Gastroesophageal sphincter (tissue), 4 donors: ENCODE results near the gene DAPK1. TPM values are rescaled to one million over a fixed set of nuclear protein-coding genes. Genes with fewer than 3 reads are reported as not detected.

ENCODE experiments used
- ATAC-seq: fragments of 150-250 bp; one replicate; pipeline ENCODE4 v1.9.1; 2016; ENCODE audit warnings: mild to moderate bottlenecking, moderate library complexity
- H3K27ac ChIP-seq, 4 donors: fragments of 200-600 bp; sonication (generic) in 3 of 4; 1 replicate in 3 of 4; 2 replicates in 1 of 4; pipeline ENCODE4 v1.5.1; 2016 to 2019
- H3K27me3 ChIP-seq: fragments of 200-600 bp; sonication (generic); one replicate; pipeline ENCODE4 v1.5.1; 2019
- H3K36me3 ChIP-seq, 2 donors: fragments of 200-600 bp; sonication (generic); one replicate each; pipeline ENCODE4 v1.5.1; 2019; ENCODE audit warnings: control low read depth in 1 of 2
- H3K4me1 ChIP-seq, 3 donors: fragments of 200-600 bp; sonication (generic); 1 replicate in 2 of 3; 2 replicates in 1 of 3; pipeline ENCODE4 v1.5.1; 2016 to 2019; ENCODE audit warnings: control low read depth in 2 of 3
- H3K4me3 ChIP-seq, 2 donors: fragments of 200-600 bp; sonication (generic); one replicate each; pipeline ENCODE4 v1.5.1; 2019; ENCODE audit warnings: mild to moderate bottlenecking in 1 of 2, moderate library complexity in 1 of 2
- H3K9me3 ChIP-seq, 3 donors: fragments of 200-600 bp; sonication (generic); one replicate each; pipeline ENCODE4 v1.5.1; 2017 to 2019; ENCODE audit warnings: control low read depth in 2 of 3
- EP300 ChIP-seq: sonication (generic); formaldehyde crosslinking; IDR thresholded peaks from one replicate; pipeline ENCODE4 v1.6.1; 2017; ENCODE audit warnings: antibody characterized with exemption, mild to moderate bottlenecking
- POLR2A ChIP-seq, 2 donors: fragments of 450-650 bp; IDR thresholded peaks; one replicate each; pipeline ENCODE4 v1.6.1; 2017; ENCODE audit warnings: antibody characterized with exemption in 2 of 2, mild to moderate bottlenecking in 2 of 2, moderate library complexity in 1 of 2
- POLR2AphosphoS5 ChIP-seq: sonication (generic); formaldehyde crosslinking; IDR thresholded peaks from one replicate; pipeline ENCODE4 v1.6.1; 2017; ENCODE audit warnings: antibody characterized with exemption
- WGBS, 2 donors: methylation state at CpG; one replicate each; pipeline ENCODE4 v1.1.5; 2018; ENCODE audit warnings: low coverage in 1 of 2; 5-methylcytosine and 5-hydroxymethylcytosine counted together
- total RNA-seq, 4 donors: library from RNA; depleted of rRNA; stranded (reverse); fragments of >200 nt; gene quantifications; one replicate each; pipeline ENCODE4 v1.1.0, GENCODE V29; 2016
- TF ChIP-seq, protein P1 (sequence below), 4 experiments: fragments of 200-600 bp in 2 of 4; fragments of 450-650 bp in 2 of 4; sonication (generic) in 1 of 4; IDR thresholded peaks; one replicate each; pipeline ENCODE4 v1.5.1; 2017 to 2019; ENCODE audit warnings: antibody characterized with exemption in 4 of 4, mild to moderate bottlenecking in 2 of 4, moderate library complexity in 2 of 4

Gene DAPK1
- total RNA-seq, 4 donors from 2014 or later: 52.3 to 119 (median 75.3) TPM

DNA sequence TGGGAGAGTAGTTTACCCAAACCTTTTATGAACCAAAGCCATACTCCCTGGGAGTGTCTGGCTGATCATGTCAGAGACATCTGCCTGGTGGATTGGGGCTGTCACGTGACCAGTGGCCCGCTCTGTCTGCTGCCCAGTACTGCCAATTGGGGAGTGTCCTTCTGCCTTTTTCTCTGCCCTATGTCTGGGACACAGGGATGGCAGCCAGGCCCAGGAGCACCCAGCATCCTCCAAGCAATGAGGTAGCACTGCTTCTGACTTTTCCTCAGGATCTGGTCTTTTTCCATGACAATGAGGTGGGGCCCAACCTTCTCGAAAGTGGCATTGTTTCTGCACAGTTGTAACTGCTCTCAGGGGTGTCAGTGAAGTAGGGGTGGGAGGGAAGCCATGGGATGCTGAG, 21.8 kb downstream of the DAPK1 start:
- no peak for ATAC-seq
- H3K36me3 ChIP-seq: no peaks in the 10 kb centered on the region
- WGBS, 2 donors: 0 to 20% methylated on average over 1 of the region's 3 CpGs
- TF ChIP-seq, protein P1, sequence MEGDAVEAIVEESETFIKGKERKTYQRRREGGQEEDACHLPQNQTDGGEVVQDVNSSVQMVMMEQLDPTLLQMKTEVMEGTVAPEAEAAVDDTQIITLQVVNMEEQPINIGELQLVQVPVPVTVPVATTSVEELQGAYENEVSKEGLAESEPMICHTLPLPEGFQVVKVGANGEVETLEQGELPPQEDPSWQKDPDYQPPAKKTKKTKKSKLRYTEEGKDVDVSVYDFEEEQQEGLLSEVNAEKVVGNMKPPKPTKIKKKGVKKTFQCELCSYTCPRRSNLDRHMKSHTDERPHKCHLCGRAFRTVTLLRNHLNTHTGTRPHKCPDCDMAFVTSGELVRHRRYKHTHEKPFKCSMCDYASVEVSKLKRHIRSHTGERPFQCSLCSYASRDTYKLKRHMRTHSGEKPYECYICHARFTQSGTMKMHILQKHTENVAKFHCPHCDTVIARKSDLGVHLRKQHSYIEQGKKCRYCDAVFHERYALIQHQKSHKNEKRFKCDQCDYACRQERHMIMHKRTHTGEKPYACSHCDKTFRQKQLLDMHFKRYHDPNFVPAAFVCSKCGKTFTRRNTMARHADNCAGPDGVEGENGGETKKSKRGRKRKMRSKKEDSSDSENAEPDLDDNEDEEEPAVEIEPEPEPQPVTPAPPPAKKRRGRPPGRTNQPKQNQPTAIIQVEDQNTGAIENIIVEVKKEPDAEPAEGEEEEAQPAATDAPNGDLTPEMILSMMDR (IDR thresholded peaks at IDR 0.05): no peak
- no peak for TF ChIP-seq POLR2A (IDR thresholded peaks at IDR 0.05)
- no peak for TF ChIP-seq EP300
- no peak for TF ChIP-seq POLR2AphosphoS5
- H3K4me3 ChIP-seq: no peak overlapping the region
- no peaks in the 10 kb centered on the region for H3K27me3 ChIP-seq
- no peaks in the 10 kb centered on the region for H3K9me3 ChIP-seq
- peak overlapping the region in 3 of 4 donors; percentile 70 to 71 (median 70) for H3K27ac ChIP-seq
- peaks cover 0 to 70% (median 12%) of the 10 kb centered on the region in 3 donors for H3K4me1 ChIP-seq

DNA sequence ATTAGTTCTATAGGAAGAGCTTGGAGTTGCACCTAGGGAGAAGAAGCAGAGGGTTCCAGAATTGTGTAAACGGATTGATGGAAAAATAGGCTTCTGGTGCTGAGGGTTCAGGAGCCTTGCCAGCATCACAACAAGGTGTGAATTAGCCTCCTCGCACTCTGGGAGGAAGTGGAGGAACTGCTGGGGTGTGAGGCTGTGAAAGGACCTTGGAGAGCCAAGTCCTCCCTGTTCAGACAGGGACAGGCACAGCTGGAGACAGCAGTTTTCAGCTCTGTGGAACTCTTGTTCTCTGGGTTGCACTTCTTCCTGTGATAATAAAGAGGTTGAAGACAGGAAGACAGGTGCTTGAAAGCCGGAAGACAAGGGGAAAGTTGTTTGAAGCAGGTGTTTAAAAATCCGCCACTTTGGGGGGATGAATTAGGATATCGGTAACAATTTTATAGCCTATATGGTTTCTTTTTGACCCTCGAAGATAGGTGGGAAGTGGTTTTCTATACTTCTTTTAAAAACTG, 22.6 kb downstream of the DAPK1 start:
- Histone ChIP-seq H3K27ac (peak overlapping the region in 2 of 4 donors; percentile 12 to 70), H3K4me1 (peaks cover 0 to 63% (median 12%) of the 10 kb centered on the region in 3 donors), H3K36me3 (no peaks in the 10 kb centered on the region), H3K27me3 (no peaks in the 10 kb centered on the region), H3K9me3 (no peaks in the 10 kb centered on the region), H3K4me3 (no peak overlapping the region)
- no peak for TF ChIP-seq POLR2A (IDR thresholded peaks at IDR 0.05)
- TF ChIP-seq EP300: no peak
- TF ChIP-seq, protein P1 (IDR thresholded peaks at IDR 0.05): no peak
- TF ChIP-seq POLR2AphosphoS5: no peak
- no peak for ATAC-seq
- 65 to 73% methylated on average over 6 of the region's 6 CpGs for WGBS, 2 donors

DNA sequence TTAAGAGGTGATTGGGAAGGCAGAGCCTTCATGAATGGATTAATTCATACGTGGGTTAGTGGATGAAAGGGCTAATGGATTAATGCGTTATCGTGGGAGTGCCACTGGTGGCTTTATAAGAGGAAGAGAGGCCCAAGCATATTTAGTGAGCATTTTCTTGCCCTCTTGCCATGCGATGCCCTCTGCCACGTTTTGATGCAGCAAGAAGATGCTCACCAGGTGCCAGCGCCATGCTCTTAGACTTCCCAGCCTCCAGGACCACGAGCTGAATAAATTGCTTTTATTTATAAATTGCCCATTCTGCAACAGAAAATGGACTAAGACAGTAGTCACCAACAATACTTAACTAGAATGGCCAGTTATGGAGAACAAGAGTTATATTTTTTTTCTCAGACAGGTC, 24.2 kb downstream of the DAPK1 start:
- 71 to 82% methylated on average over 1 to 7 of the region's 7 CpGs for WGBS, 2 donors
- Histone ChIP-seq H3K4me3 (no peak overlapping the region), H3K9me3 (no peaks in the 10 kb centered on the region), H3K4me1 (peaks cover 0 to 48% (median 8%) of the 10 kb centered on the region in 3 donors), H3K27ac (no peak overlapping the region), H3K27me3 (no peaks in the 10 kb centered on the region), H3K36me3 (no peaks in the 10 kb centered on the region)
- no peak for ATAC-seq
- TF ChIP-seq, protein P1 (IDR thresholded peaks at IDR 0.05): no peak
- TF ChIP-seq POLR2AphosphoS5 (no peak), EP300 (no peak), POLR2A (IDR thresholded peaks at IDR 0.05) (no peak)

DNA sequence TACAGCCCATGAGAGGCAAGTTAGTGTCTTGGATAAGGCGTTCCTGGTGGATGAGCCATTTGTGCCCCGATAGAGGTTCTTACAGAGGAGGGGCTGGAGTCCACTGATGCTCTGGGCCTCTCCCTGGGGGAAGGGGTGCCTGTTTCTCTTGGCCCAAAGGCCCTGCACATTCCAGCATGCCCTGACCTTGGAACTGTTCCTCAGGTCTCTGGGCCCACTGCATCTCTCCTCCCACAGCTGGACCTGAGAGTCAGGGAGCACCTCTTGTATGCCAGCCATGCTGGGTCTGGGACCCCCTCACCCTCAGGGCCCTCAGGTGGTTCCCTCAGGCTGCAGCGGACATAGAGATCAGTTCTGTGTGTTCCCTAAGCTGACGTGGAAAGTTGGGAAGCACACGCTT, 26.4 kb downstream of the DAPK1 start:
- Histone ChIP-seq H3K36me3 (no peaks in the 10 kb centered on the region), H3K9me3 (no peaks in the 10 kb centered on the region), H3K4me3 (no peak overlapping the region), H3K27ac (peak overlapping the region in 2 of 4 donors; percentile 19 to 26), H3K4me1 (peaks cover 0 to 51% (median 3%) of the 10 kb centered on the region in 3 donors), H3K27me3 (no peaks in the 10 kb centered on the region)
- TF ChIP-seq POLR2AphosphoS5: no peak
- TF ChIP-seq EP300: no peak
- no peak for TF ChIP-seq POLR2A (IDR thresholded peaks at IDR 0.05)
- TF ChIP-seq, protein P1 (IDR thresholded peaks at IDR 0.05): no peak
- ATAC-seq: no peak
- WGBS, 2 donors: no CpG with 5 or more reads among the region's 5 CpGs

DNA sequence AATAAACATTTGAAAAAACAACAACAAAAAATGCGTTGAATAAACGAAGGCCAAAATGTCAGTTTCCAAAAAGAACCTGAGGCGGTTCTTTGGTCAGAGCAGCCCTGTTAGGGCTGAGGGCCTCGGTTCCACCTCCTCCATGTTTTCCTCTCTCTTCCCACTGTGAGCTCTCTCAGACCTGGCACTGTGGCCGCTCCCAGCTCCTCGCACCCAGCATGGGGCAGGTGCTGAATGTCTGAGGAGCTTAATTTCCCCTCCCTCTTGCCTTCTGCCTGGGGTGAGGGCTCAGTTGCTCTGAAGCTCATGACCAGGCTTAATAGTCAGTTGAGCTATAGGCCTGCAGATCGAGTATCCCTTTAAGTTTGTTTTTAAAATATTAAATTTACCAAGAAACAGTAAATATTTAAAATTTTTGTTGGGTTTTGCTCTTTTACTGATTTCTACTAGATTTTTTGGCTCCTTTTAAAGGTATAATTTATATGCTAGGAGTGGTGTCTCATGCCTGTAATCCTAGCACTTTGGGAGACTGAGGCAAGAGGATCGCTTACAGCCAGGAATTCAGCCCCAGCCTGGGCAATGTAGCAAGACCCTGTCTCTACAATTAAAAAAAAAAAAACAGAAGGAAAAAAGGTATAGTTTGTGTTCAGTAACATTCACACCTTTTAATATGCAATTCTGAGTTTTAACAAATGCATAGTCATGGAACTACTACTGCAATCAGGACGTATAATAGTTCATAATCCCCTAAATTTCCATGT, 28.1 kb downstream of the DAPK1 start:
- TF ChIP-seq, protein P1 (IDR thresholded peaks at IDR 0.05): no peak
- no peak for TF ChIP-seq POLR2A (IDR thresholded peaks at IDR 0.05)
- whole genome bisulfite sequencing, 2 donors: 80 to 85% methylated on average over 9 of the region's 9 CpGs
- Histone ChIP-seq H3K27me3 (no peaks in the 10 kb centered on the region), H3K4me3 (no peak overlapping the region), H3K27ac (no peak overlapping the region), H3K36me3 (no peaks in the 10 kb centered on the region), H3K9me3 (no peaks in the 10 kb centered on the region), H3K4me1 (peaks cover 0 to 52% (median 3%) of the 10 kb centered on the region in 3 donors)
- ATAC-seq: no peak
